Measurements from ENCODE around the gene MAPK9. TPM values are rescaled to one million over a fixed set of nuclear protein-coding genes. Genes with fewer than 3 reads are reported as not detected.

MAPK9 gene
- 10 to 100 TPM in 1 of 2 donors, 1 to 10 TPM in 1; 5.4 to 10.3 TPM for polyA plus RNA-seq

DNA sequence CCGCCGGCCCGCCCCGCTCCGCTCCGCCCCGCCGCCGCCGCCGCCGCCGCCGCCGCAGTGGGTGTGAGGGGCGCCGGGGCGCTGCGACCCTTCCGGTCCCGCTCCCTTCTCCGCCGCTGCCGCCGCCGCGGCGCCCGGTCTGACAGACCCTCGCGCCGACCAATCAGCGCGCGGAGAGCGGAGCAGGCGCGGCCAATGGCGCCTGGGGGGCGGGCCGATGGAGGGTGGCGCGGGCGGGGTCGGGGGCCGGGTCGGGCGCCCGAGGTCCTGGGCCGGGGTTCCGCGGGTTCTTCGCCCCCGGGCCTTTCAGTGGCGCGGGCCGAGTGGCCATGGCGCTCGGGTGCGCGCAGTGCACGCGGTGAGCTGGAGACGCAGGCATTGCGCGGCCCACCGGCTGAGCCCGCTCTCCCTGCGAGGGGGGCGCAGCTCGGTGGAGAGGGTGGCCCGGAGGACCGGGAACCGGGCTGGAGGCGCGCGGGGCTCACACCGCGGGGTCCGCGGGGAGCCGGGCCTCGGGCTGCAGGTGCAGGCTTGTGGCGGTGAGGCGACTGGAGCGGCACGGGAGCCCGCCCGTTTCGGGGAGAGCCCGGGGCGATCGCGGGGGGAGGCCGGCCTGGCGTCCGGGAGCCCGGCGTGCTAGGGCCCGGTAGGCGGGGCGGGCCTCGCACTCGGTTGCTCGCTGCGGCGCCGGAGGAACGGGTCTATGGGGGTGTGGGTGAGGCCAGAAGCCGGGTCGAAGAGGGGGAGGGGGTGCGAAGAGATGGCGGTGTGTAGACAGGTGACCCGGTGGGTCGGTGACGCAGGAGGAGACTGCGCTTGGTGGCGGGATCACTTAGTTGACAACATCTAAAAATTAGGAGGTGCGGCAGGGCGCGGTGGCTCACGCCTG lies at the start of gene MAPK9:
Gene MAPK9, minus strand, starts transcription at position 141 of the 889 bp plus-strand sequence. CDS start 11,522 bp downstream, outside the sequence.
- Histone ChIP-seq H3K27ac (ENCODE audit: low read depth in 2 of 2, low read length in 1 of 2) (peak within 1 kb of the TSS; percentile 69 to 95), H3K4me1 (ENCODE audit: control insufficient read depth in 2 of 2, insufficient read depth in 2 of 2, low read length in 1 of 2) (peaks cover 4 to 6% of the 10 kb centered on the region in 2 donors), H3K27me3 (ENCODE audit: control insufficient read depth in 1 of 2, insufficient read depth in 2 of 2, low read length in 2 of 2) (no peaks in the 10 kb centered on the region), H3K9me3 (ENCODE audit: control insufficient read depth in 2 of 2, insufficient read depth in 1 of 2, low read depth in 1 of 2, low read length in 1 of 2) (no peaks in the 10 kb centered on the region), H3K36me3 (ENCODE audit: control insufficient read depth in 2 of 2, insufficient read depth in 2 of 2, low read length in 1 of 2) (no peaks in the 10 kb centered on the region), H3K4me3 (ENCODE audit: low read depth in 1 of 2, low read length in 2 of 2) (peak within 1 kb of the TSS; percentile 65 to 94)
- WGBS, 2 donors = 0 to 1% methylated on average over 106 to 122 of the region's 122 CpGs

- no peaks in the 10 kb centered on the region for H3K4me1 ChIP-seq (ENCODE audit: control insufficient read depth in 2 of 2, insufficient read depth in 2 of 2, low read length in 1 of 2)
- H3K9me3 ChIP-seq (ENCODE audit: control insufficient read depth in 2 of 2, insufficient read depth in 1 of 2, low read depth in 1 of 2, low read length in 1 of 2) = no peaks in the 10 kb centered on the region
- no peaks in the 10 kb centered on the region for H3K27me3 ChIP-seq (ENCODE audit: control insufficient read depth in 1 of 2, insufficient read depth in 2 of 2, low read length in 2 of 2)
- no peaks in the 10 kb centered on the region for H3K36me3 ChIP-seq (ENCODE audit: control insufficient read depth in 2 of 2, insufficient read depth in 2 of 2, low read length in 1 of 2)
- no peak overlapping the region for H3K27ac ChIP-seq (ENCODE audit: low read depth in 2 of 2, low read length in 1 of 2)
- 83 to 90% methylated on average over 8 of the region's 8 CpGs for WGBS, 2 donors
- H3K4me3 ChIP-seq (ENCODE audit: low read depth in 1 of 2, low read length in 2 of 2) = no peak overlapping the region
Observed at GRCh38 chr5:180341595-180341994, 49.7 kb upstream of the MAPK9 start.

DNA sequence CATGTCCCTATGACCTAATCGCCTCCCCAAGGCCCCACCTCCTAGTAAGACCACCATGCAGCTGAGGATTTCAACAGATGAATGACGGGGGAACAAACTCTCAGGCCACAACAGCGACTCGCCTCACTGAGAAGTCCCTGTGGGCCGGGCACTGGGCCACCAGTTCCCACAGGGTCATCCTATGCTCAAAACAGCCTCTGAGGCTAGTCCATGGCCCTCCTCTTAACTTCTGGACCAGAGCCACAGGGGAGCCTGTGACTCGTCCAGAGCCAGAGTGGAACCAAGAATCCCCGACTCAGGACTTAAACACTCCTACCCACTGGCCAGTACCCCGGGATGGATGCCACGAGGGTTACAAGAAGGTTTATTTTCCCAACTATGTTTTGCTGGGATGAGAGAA lies 49.0 kb upstream of the MAPK9 start:
- H3K27me3 ChIP-seq (ENCODE audit: control insufficient read depth in 1 of 2, insufficient read depth in 2 of 2, low read length in 2 of 2) = no peaks in the 10 kb centered on the region
- no peaks in the 10 kb centered on the region for H3K9me3 ChIP-seq (ENCODE audit: control insufficient read depth in 2 of 2, insufficient read depth in 1 of 2, low read depth in 1 of 2, low read length in 1 of 2)
- H3K36me3 ChIP-seq (ENCODE audit: control insufficient read depth in 2 of 2, insufficient read depth in 2 of 2, low read length in 1 of 2) = no peaks in the 10 kb centered on the region
- no peak overlapping the region for H3K4me3 ChIP-seq (ENCODE audit: low read depth in 1 of 2, low read length in 2 of 2)
- no peaks in the 10 kb centered on the region for H3K4me1 ChIP-seq (ENCODE audit: control insufficient read depth in 2 of 2, insufficient read depth in 2 of 2, low read length in 1 of 2)
- H3K27ac ChIP-seq (ENCODE audit: low read depth in 2 of 2, low read length in 1 of 2) = no peak overlapping the region
- 82 to 88% methylated on average over 9 of the region's 9 CpGs for WGBS, 2 donors

DNA sequence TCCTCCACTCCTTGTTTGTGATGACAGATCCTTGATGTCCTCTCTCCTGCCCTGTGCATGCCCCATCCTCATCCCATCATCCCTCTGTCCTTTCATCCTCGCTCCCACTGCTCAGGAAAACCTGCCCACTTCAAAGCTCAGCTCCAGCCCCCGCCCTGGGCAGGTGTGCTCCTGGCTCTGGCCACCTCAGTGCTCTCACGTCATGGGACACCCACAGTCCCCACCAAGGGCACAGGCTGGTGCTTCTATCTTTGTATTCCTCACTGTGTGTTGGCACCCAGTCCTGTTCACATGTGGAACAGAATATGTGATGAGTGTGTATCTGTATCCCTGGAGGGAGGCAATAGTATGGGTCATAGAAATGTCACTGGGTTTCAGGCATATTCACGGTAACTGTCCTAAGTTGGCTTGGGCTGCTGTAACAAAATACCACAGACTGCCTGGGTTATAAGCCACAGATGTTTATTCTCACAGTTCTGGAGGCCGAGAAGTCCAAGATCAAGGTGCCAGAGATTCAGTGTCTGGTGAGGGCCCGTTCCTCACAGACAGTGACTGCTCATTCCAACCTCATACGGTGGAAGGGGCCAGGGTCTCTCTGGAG lies 47.8 kb upstream of the MAPK9 start:
- Histone ChIP-seq H3K27me3 (ENCODE audit: control insufficient read depth in 1 of 2, insufficient read depth in 2 of 2, low read length in 2 of 2) (no peaks in the 10 kb centered on the region), H3K9me3 (ENCODE audit: control insufficient read depth in 2 of 2, insufficient read depth in 1 of 2, low read depth in 1 of 2, low read length in 1 of 2) (no peaks in the 10 kb centered on the region), H3K36me3 (ENCODE audit: control insufficient read depth in 2 of 2, insufficient read depth in 2 of 2, low read length in 1 of 2) (no peaks in the 10 kb centered on the region), H3K4me3 (ENCODE audit: low read depth in 1 of 2, low read length in 2 of 2) (no peak overlapping the region), H3K27ac (ENCODE audit: low read depth in 2 of 2, low read length in 1 of 2) (no peak overlapping the region), H3K4me1 (ENCODE audit: control insufficient read depth in 2 of 2, insufficient read depth in 2 of 2, low read length in 1 of 2) (no peaks in the 10 kb centered on the region)
- 82 to 83% methylated on average over 7 of the region's 7 CpGs for WGBS, 2 donors

DNA sequence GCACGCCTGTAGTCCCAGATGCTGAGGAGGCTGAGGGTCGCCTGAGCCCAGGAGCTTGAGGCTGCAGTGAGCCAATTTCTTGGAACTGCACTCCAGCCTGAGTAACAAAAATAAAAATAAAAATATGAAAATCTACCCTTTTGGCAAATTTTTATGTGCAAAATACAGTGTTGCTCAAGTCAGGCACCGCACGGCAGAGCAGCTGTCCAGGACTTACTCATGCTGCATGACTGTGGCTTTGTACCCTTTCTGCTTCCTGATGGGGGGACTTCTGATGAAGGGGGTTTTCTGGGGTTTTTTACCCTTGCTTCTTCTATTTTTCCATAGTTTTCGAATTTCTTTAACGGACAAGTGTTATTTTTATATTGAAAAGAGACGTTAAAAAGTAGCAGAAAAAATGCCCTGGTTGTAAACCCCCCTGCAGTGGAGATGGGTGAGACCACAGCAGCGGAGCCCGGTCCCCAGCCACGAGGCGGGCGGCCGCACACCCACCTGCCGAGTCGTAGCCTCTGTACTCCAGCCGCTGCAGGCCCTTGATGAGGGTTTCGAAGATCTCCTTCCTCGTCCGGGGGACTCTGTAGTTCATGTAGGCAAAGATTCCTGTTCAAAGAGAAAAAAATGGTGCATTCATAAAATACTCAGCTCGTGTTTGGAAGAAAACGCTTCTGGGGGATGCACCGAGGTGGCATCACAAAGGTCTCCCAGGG lies 46.3 kb upstream of the MAPK9 start:
- WGBS, 2 donors = 91 to 92% methylated on average over 22 of the region's 22 CpGs
- no peaks in the 10 kb centered on the region for H3K9me3 ChIP-seq (ENCODE audit: control insufficient read depth in 2 of 2, insufficient read depth in 1 of 2, low read depth in 1 of 2, low read length in 1 of 2)

GRCh38 chr5:180336234-180337020 lies 44.5 kb upstream of the MAPK9 start:
- 83 to 92% methylated on average over 34 of the region's 34 CpGs for WGBS, 2 donors
- no peak overlapping the region for H3K27ac ChIP-seq (ENCODE audit: low read depth in 2 of 2, low read length in 1 of 2)
- H3K36me3 ChIP-seq (ENCODE audit: control insufficient read depth in 2 of 2, insufficient read depth in 2 of 2, low read length in 1 of 2) = no peaks in the 10 kb centered on the region
- no peak overlapping the region for H3K4me3 ChIP-seq (ENCODE audit: low read depth in 1 of 2, low read length in 2 of 2)
- H3K9me3 ChIP-seq (ENCODE audit: control insufficient read depth in 2 of 2, insufficient read depth in 1 of 2, low read depth in 1 of 2, low read length in 1 of 2) = no peaks in the 10 kb centered on the region
- H3K4me1 ChIP-seq (ENCODE audit: control insufficient read depth in 2 of 2, insufficient read depth in 2 of 2, low read length in 1 of 2) = peaks cover 0 to 4% of the 10 kb centered on the region in 2 donors
- H3K27me3 ChIP-seq (ENCODE audit: control insufficient read depth in 1 of 2, insufficient read depth in 2 of 2, low read length in 2 of 2) = no peaks in the 10 kb centered on the region

More for the DNA sequence above, 46.3 kb upstream of the MAPK9 start:
- no peak overlapping the region for H3K27ac ChIP-seq (ENCODE audit: low read depth in 2 of 2, low read length in 1 of 2)
- peaks cover 0 to 4% of the 10 kb centered on the region in 2 donors for H3K4me1 ChIP-seq (ENCODE audit: control insufficient read depth in 2 of 2, insufficient read depth in 2 of 2, low read length in 1 of 2)
- no peak overlapping the region for H3K4me3 ChIP-seq (ENCODE audit: low read depth in 1 of 2, low read length in 2 of 2)
- H3K36me3 ChIP-seq (ENCODE audit: control insufficient read depth in 2 of 2, insufficient read depth in 2 of 2, low read length in 1 of 2) = no peaks in the 10 kb centered on the region
- H3K27me3 ChIP-seq (ENCODE audit: control insufficient read depth in 1 of 2, insufficient read depth in 2 of 2, low read length in 2 of 2) = no peaks in the 10 kb centered on the region

- Histone ChIP-seq H3K36me3 (ENCODE audit: control insufficient read depth in 2 of 2, insufficient read depth in 2 of 2, low read length in 1 of 2) (no peaks in the 10 kb centered on the region), H3K27me3 (ENCODE audit: control insufficient read depth in 1 of 2, insufficient read depth in 2 of 2, low read length in 2 of 2) (no peaks in the 10 kb centered on the region), H3K27ac (ENCODE audit: low read depth in 2 of 2, low read length in 1 of 2) (no peak overlapping the region), H3K4me3 (ENCODE audit: low read depth in 1 of 2, low read length in 2 of 2) (no peak overlapping the region), H3K9me3 (ENCODE audit: control insufficient read depth in 2 of 2, insufficient read depth in 1 of 2, low read depth in 1 of 2, low read length in 1 of 2) (no peaks in the 10 kb centered on the region), H3K4me1 (ENCODE audit: control insufficient read depth in 2 of 2, insufficient read depth in 2 of 2, low read length in 1 of 2) (peaks cover 0 to 4% of the 10 kb centered on the region in 2 donors)
- 93 to 96% methylated on average over 19 of the region's 19 CpGs for WGBS, 2 donors
Observed at GRCh38 chr5:180335614-180336233, 43.8 kb upstream of the MAPK9 start.

- Histone ChIP-seq H3K27ac (ENCODE audit: low read depth in 2 of 2, low read length in 1 of 2) (no peak overlapping the region), H3K27me3 (ENCODE audit: control insufficient read depth in 1 of 2, insufficient read depth in 2 of 2, low read length in 2 of 2) (no peaks in the 10 kb centered on the region), H3K4me3 (ENCODE audit: low read depth in 1 of 2, low read length in 2 of 2) (no peak overlapping the region), H3K4me1 (ENCODE audit: control insufficient read depth in 2 of 2, insufficient read depth in 2 of 2, low read length in 1 of 2) (peaks cover 0 to 4% of the 10 kb centered on the region in 2 donors), H3K36me3 (ENCODE audit: control insufficient read depth in 2 of 2, insufficient read depth in 2 of 2, low read length in 1 of 2) (no peaks in the 10 kb centered on the region), H3K9me3 (ENCODE audit: control insufficient read depth in 2 of 2, insufficient read depth in 1 of 2, low read depth in 1 of 2, low read length in 1 of 2) (no peaks in the 10 kb centered on the region)
- 76 to 82% methylated on average over 15 of the region's 15 CpGs for WGBS, 2 donors
Observed at GRCh38 chr5:180334751-180335613, 43.1 kb upstream of the MAPK9 start.

Measured in esophagus (tissue), 2 donors.